22Rv1 (cell line): ENCODE data around the gene MSMO1.
A peak's percentile ranks its signal among the peaks of the same experiment; 100 is the strongest.

Source experiments
- H3K27ac ChIP-seq: fragments of 450-650 bp; 2 replicates; pipeline ENCODE4 v1.5.1; 2017
- ZFX ChIP-seq: fragments of 450-650 bp; IDR thresholded peaks from 2 replicates; pipeline ENCODE4 v1.6.1; 2017; ENCODE audit warnings: antibody characterized with exemption, borderline replicate concordance
- TF ChIP-seq, protein P1 (sequence below): fragments of 450-650 bp; IDR thresholded peaks from 2 replicates; pipeline ENCODE4 v1.5.1; 2017; ENCODE audit warnings: mild to moderate bottlenecking

MSMO1 gene

DNA sequence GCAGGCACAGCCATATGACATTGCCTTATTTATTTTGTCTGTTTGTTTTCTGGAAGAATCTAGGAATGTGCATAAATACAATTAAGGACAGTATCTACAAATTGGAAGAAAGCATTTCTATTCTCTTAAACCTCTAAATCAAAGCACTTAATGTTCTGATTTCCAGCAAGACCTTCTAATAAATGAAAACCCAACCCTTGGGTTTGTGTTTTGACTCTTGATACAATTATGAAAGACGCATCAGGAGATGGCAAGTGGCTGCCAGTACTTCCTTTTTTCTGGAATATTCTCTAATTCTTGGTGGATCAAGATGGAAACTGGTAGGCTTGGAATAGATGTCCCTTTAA, 50.9 kb downstream of the MSMO1 start:
- peak overlapping the region; percentile 53 for H3K27ac ChIP-seq
- TF ChIP-seq, protein P1, sequence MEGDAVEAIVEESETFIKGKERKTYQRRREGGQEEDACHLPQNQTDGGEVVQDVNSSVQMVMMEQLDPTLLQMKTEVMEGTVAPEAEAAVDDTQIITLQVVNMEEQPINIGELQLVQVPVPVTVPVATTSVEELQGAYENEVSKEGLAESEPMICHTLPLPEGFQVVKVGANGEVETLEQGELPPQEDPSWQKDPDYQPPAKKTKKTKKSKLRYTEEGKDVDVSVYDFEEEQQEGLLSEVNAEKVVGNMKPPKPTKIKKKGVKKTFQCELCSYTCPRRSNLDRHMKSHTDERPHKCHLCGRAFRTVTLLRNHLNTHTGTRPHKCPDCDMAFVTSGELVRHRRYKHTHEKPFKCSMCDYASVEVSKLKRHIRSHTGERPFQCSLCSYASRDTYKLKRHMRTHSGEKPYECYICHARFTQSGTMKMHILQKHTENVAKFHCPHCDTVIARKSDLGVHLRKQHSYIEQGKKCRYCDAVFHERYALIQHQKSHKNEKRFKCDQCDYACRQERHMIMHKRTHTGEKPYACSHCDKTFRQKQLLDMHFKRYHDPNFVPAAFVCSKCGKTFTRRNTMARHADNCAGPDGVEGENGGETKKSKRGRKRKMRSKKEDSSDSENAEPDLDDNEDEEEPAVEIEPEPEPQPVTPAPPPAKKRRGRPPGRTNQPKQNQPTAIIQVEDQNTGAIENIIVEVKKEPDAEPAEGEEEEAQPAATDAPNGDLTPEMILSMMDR: no peak
- no peak for TF ChIP-seq ZFX

DNA sequence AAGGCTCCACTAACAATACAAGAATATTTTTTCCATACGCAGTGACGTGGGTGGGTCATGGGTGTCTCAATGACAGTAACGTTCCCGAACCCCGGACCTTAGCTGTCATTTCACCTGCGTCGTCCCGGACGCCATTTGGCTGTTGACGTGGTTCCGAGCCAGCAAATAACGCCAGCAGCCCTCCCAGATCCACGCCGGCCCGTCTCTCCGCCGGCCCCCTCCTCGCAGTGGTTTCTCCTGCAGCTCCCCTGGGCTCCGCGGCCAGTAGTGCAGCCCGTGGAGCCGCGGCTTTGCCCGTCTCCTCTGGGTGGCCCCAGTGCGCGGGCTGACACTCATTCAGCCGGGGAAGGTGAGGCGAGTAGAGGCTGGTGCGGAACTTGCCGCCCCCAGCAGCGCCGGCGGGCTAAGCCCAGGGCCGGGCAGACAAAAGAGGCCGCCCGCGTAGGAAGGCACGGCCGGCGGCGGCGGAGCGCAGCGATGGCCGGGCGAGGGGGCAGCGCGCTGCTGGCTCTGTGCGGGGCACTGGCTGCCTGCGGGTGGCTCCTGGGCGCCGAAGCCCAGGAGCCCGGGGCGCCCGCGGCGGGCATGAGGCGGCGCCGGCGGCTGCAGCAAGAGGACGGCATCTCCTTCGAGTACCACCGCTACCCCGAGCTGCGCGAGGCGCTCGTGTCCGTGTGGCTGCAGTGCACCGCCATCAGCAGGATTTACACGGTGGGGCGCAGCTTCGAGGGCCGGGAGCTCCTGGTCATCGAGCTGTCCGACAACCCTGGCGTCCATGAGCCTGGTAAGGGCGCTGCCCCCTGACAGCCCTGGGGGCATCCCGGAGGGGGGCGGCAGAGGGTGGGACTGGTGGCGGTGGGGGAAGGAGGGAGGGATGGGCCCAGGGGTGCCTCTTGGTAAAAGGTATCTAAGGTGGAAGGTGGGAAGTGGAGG, 51.5 kb downstream of the MSMO1 start, which contains the start of gene CPE:
CPE (plus strand) TSS at position 264 of the 933 bp plus-strand sequence; CDS start at position 478, 214 bp downstream.
- TF ChIP-seq, protein P1: peak; percentile 76
- TF ChIP-seq ZFX: no peak
- peak within 1 kb of the TSS; percentile 53 for H3K27ac ChIP-seq

DNA sequence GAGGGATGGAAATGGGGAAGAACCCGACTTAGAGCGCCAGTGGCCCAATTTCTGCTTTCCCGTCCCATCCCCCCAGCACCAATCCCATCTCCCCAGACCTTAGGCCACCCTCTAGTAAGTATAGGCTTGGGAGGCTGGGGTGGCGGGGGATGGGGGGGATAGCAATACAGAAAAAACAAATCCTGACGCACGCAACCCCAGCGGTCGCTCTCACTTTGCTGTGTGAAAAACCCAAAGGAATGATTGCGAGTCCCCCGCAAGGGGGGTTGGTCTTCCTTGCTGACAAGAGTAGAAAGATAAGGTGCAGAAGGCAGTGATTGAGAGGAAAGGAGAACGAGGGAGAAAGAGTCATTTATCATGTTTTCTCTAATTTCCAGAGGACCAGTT, 52.2 kb downstream of the MSMO1 start:
- TF ChIP-seq, protein P1: no peak
- TF ChIP-seq ZFX: no peak
- no peak overlapping the region for H3K27ac ChIP-seq

DNA sequence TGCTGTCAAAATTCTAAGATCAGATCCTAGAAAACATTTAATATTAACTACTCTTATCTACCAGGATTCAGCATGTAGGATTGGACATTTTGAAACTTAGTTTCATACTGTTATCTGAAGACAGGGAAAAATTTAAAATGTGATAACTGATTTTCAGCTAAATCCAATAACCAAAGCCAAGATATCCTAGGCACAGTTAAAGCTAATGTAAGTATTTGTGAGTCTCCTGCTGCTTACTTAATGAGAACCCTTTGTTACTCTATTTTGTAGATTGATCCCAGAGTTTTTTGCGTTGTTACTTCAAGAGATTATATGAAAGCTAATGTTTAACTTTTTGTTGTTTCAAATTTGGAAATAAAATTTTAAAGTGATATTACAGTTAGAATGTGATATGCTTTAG, 53.3 kb downstream of the MSMO1 start:
- TF ChIP-seq, protein P1: no peak
- H3K27ac ChIP-seq: no peak overlapping the region

DNA sequence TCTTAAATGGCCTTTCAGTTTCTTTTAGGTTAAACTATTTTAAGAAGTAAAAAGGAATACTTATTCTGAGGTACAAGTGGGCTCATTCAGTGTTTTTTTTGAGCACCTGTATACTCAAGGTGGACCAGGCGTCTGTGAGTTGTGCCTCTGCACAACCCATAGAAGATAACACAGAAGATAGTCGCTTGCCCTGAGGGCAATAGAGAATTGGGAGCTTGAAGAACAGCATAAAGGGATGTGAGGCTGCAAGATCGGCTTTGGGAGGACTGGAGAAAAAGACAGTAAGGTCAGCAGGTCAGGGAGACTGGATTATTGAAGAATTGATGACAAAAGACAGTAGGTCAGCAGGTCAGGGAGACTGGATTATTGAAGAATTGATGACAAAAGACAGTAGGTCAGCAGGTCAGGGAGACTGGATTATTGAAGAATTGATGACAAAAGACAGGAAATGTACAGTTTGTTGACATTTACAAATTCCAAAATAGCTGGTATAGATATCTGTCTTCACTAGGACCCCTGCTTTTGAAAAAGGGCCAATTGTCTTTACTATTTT, 54.4 kb downstream of the MSMO1 start:
- TF ChIP-seq ZFX: no peak
- TF ChIP-seq, protein P1: no peak
- H3K27ac ChIP-seq: no peak overlapping the region

DNA sequence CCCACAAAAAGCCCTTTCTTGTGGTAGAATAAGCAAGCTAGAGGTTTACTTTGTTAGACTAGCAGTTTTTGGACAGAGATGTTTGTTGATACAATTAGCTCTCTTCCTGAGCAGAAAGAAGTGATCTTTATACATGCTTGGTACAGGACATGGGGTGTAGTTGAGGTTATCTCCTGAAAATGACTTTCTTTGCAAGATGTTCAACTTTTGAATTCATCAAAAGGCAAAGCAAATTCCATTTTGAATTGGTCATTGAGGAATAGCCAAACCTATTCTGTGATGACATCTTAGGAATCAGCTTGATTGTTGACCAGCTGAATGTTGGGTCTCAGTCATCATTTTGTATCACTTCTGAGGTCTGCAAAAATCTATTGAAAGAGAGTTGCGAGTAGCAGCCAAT, 55.2 kb downstream of the MSMO1 start:
- TF ChIP-seq, protein P1: no peak
- TF ChIP-seq ZFX: no peak

DNA sequence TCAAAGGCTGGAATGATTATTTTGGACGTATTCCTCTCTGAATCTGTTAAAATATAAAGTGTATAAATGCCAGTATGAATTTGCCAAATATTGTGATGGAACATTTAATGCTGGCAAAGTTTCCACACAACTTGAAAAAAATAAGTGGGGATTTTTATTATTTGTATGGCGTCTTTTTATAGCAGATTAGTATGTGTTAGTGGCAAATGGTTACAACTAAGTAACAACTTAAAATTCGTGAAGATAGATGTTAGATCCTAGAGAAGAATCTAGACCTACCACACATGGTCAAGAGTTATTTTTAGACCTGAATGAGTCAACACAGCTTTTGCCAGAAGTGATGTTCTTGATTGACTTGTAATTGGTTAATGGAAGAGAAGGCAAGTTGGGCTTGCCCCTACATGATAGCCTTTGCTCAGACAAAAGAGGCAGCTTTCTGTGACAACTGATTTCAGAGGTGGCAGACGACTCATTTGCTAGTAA, 56.2 kb downstream of the MSMO1 start:
- no peak overlapping the region for H3K27ac ChIP-seq
- TF ChIP-seq, protein P1: no peak
- no peak for TF ChIP-seq ZFX

More for the DNA sequence above, 55.2 kb downstream of the MSMO1 start:
- H3K27ac ChIP-seq: no peak overlapping the region
